Common myeloid progenitor, CD34-positive (primary cell): Measurements from ENCODE around the gene KRTAP10-4.
"Not testable (repeated sequence)": the region's sequence is repeated elsewhere in the genome, so short reads cannot be mapped to it uniquely, and the experiment has no call there.

Experiments
- CTCF ChIA-PET: fragments of 350-600 bp; sonication (Branson Sonifier 250); formaldehyde crosslinking; loops from one replicate; lab custom pipeline; 2021; ENCODE audit warnings: antibody characterized with exemption; lab: Charles Lee
- POLR2A ChIA-PET: fragments of 350-600 bp; sonication (Branson Sonifier 250); formaldehyde crosslinking; loops from one replicate; lab custom pipeline; 2021; ENCODE audit warnings: antibody characterized with exemption; lab: Charles Lee
- DNase-seq, 3 donors: peaks; one replicate each; pipeline versions ENCODE4 v3.0.0 to v3.0.0-alpha.2; 2013
- H3K27ac ChIP-seq, 2 experiments: 1 replicate in 1 of 2; 2 replicates in 1 of 2; pipeline ENCODE4 v1.7.0; 2013; ENCODE audit warnings: inconsistent platforms in 2 of 2, low read length in 2 of 2, mild to moderate bottlenecking in 2 of 2, low read depth in 1 of 2, moderate library complexity in 1 of 2; ENCODE audit not compliant: severe bottlenecking in 2 of 2, insufficient read depth in 1 of 2, poor library complexity in 1 of 2
- H3K27me3 ChIP-seq, 5 experiments: replicated peaks in 2 of 5; 1 replicate in 3 of 5; 2 replicates in 2 of 5; pipeline versions ENCODE4 v1.6.1 to v1.7.0; 2013; ENCODE audit warnings: low read length in 4 of 5, mild to moderate bottlenecking in 2 of 5, moderate library complexity in 2 of 5, inconsistent platforms in 1 of 5; ENCODE audit not compliant: insufficient read depth in 5 of 5, control insufficient read depth in 4 of 5
- H3K36me3 ChIP-seq, 4 experiments: 1 replicate in 2 of 4; 2 replicates in 2 of 4; pipeline versions ENCODE4 v1.6.1 to v1.7.0; 2013; ENCODE audit warnings: low read length in 3 of 4, control low read depth in 1 of 4, mild to moderate bottlenecking in 1 of 4; ENCODE audit not compliant: control insufficient read depth in 4 of 4, insufficient read depth in 4 of 4
- H3K4me1 ChIP-seq, 4 experiments: 1 replicate in 3 of 4; 2 replicates in 1 of 4; pipeline versions ENCODE4 v1.6.1 to v1.7.1; 2013; ENCODE audit warnings: low read length in 3 of 4, mild to moderate bottlenecking in 3 of 4, control low read depth in 1 of 4, inconsistent platforms in 1 of 4, moderate library complexity in 1 of 4; ENCODE audit not compliant: control insufficient read depth in 4 of 4, insufficient read depth in 4 of 4; ENCODE audit errors: control extremely low read depth in 1 of 4
- H3K4me3 ChIP-seq, 7 experiments: 1 replicate in 4 of 7; 2 replicates in 3 of 7; pipeline versions ENCODE4 v1.5.1 to v1.7.0; 2013; ENCODE audit warnings: mild to moderate bottlenecking in 7 of 7, low read length in 6 of 7, moderate library complexity in 6 of 7, inconsistent platforms in 2 of 7, low read depth in 2 of 7, control low read depth in 1 of 7; ENCODE audit not compliant: insufficient read depth in 4 of 7, control insufficient read depth in 1 of 7; ENCODE audit errors: extremely low read depth in 1 of 7
- H3K9me3 ChIP-seq, 5 experiments: 1 replicate in 4 of 5; 2 replicates in 1 of 5; pipeline versions ENCODE4 v1.6.1 to v1.7.1; 2013; ENCODE audit warnings: low read length in 4 of 5, mild to moderate bottlenecking in 2 of 5, inconsistent platforms in 1 of 5, low read depth in 1 of 5, moderate library complexity in 1 of 5; ENCODE audit not compliant: control insufficient read depth in 4 of 5, insufficient read depth in 2 of 5; ENCODE audit errors: control extremely low read depth in 1 of 5
- WGBS: methylation state at CpG from one replicate; pipeline ENCODE4 v1.1.5; 2013; ENCODE audit not compliant: insufficient coverage; 5-methylcytosine and 5-hydroxymethylcytosine counted together

Gene KRTAP10-4

GRCh38 chr21:44594406-44594916 is 20.9 kb downstream of the KRTAP10-4 start:
- no peaks in the 10 kb centered on the region for H3K36me3 ChIP-seq
- peaks cover 0 to 8% (median 0%) of the 10 kb centered on the region in 5 experiments for H3K9me3 ChIP-seq
- 77% methylated on average over 7 of the region's 12 CpGs for WGBS
- DNase-seq = no peak
- H3K27ac ChIP-seq = peak overlapping the region in 1 of 2 experiments; percentile 65
- no peak overlapping the region for H3K4me3 ChIP-seq
- H3K27me3 ChIP-seq = peaks cover 0 to 12% (median 0%) of the 10 kb centered on the region in 5 experiments
- ChIA-PET POLR2A (no interaction called here), CTCF (no interaction called here)
- H3K4me1 ChIP-seq = peaks cover 0 to 5% (median 0%) of the 10 kb centered on the region in 4 experiments

- WGBS = 93% methylated on average over 3 of the region's 6 CpGs
- CTCF ChIA-PET = no interaction called here
- Histone ChIP-seq H3K27ac (no peak overlapping the region), H3K27me3 (peaks cover 0 to 12% (median 0%) of the 10 kb centered on the region in 5 experiments), H3K4me3 (no peak overlapping the region), H3K4me1 (peaks cover 0 to 5% (median 0%) of the 10 kb centered on the region in 4 experiments), H3K36me3 (no peaks in the 10 kb centered on the region), H3K9me3 (peaks cover 0 to 8% (median 0%) of the 10 kb centered on the region in 5 experiments)
- no peak for DNase-seq
- POLR2A ChIA-PET = no interaction called here
These were observed 22.0 kb downstream of the KRTAP10-4 start for GRCh38 chr21:44595524-44595923.

- Histone ChIP-seq H3K4me3 (no peak overlapping the region), H3K4me1 (peaks cover 0 to 5% (median 0%) of the 10 kb centered on the region in 4 experiments), H3K36me3 (no peaks in the 10 kb centered on the region), H3K27ac (no peak overlapping the region), H3K27me3 (peaks cover 0 to 12% (median 0%) of the 10 kb centered on the region in 5 experiments), H3K9me3 (peaks cover 0 to 8% (median 0%) of the 10 kb centered on the region in 5 experiments)
- CTCF ChIA-PET = no interaction called here
- no peak for DNase-seq
- POLR2A ChIA-PET = no interaction called here
- 95% methylated on average over 6 of the region's 9 CpGs for WGBS
These were observed 22.7 kb downstream of the KRTAP10-4 start for GRCh38 chr21:44596068-44596725.

- DNase-seq = no peak
- Histone ChIP-seq H3K4me3 (no peak overlapping the region), H3K27ac (no peak overlapping the region), H3K27me3 (peaks cover 0 to 9% (median 0%) of the 10 kb centered on the region in 5 experiments), H3K36me3 (no peaks in the 10 kb centered on the region), H3K4me1 (peaks cover 0 to 5% (median 0%) of the 10 kb centered on the region in 4 experiments), H3K9me3 (peaks cover 0 to 8% (median 0%) of the 10 kb centered on the region in 5 experiments)
- ChIA-PET CTCF (no interaction called here), POLR2A (no interaction called here)
- 97% methylated on average over 10 of the region's 11 CpGs for whole genome bisulfite sequencing
These were observed 24.5 kb downstream of the KRTAP10-4 start for GRCh38 chr21:44598061-44598460.

- 93% methylated on average over 5 of the region's 8 CpGs for WGBS
- DNase-seq = no peak
- Histone ChIP-seq H3K9me3 (peaks cover 0 to 9% (median 1%) of the 10 kb centered on the region in 5 experiments), H3K27ac (no peak overlapping the region), H3K4me3 (no peak overlapping the region), H3K27me3 (peaks cover 0 to 17% (median 5%) of the 10 kb centered on the region in 5 experiments), H3K36me3 (no peaks in the 10 kb centered on the region), H3K4me1 (no peaks in the 10 kb centered on the region)
- CTCF ChIA-PET = no interaction called here
- POLR2A ChIA-PET = no interaction called here
These were observed 25.9 kb downstream of the KRTAP10-4 start for GRCh38 chr21:44599264-44600029.

- DNase-seq, H3K4me3 ChIP-seq, H3K36me3 ChIP-seq, POLR2A ChIA-PET, H3K27ac ChIP-seq, H3K4me1 ChIP-seq, CTCF ChIA-PET: not testable (repeated sequence)
- Histone ChIP-seq H3K27me3 (peaks cover 0 to 19% (median 5%) of the 10 kb centered on the region in 5 experiments), H3K9me3 (peaks cover 0 to 13% (median 1%) of the 10 kb centered on the region in 5 experiments)
- WGBS = 86% methylated on average over 9 of the region's 23 CpGs
These were observed 26.8 kb downstream of the KRTAP10-4 start, which contains the start of gene KRTAP10-7 for GRCh38 chr21:44600118-44600978. KRTAP10-7 (plus strand) TSS chr21:44600597; CDS start chr21:44600622, 25 bp downstream.
